Measurements from ENCODE around the gene FSCN2.

- TF ChIP-seq CTCF (IDR thresholded peaks at IDR 0.05; ENCODE audit: low read length) (no peak), EZH2 (optimal IDR thresholded peaks at IDR 0.05; ENCODE audit: low read depth, low read length) (no peak)
Observed at GRCh38 chr17:81570964-81571363, 42.8 kb downstream of the FSCN2 start.

Data from MM.1S (cell line).